Esophagus squamous epithelium (tissue), 4 donors: ENCODE data around the gene P2RY12.

ENCODE experiments used
- POLR2A ChIP-seq, 4 donors: fragments of 450-650 bp; IDR thresholded peaks; one replicate each; pipeline ENCODE4 v1.6.1; 2017; ENCODE audit warnings: antibody characterized with exemption in 4 of 4, mild to moderate bottlenecking in 4 of 4, moderate library complexity in 3 of 4
- TF ChIP-seq, protein P1 (sequence below), 6 experiments: fragments of 450-650 bp in 4 of 6; fragments of 200-600 bp in 2 of 6; sonication (generic) in 2 of 6; IDR thresholded peaks; one replicate each; pipeline ENCODE4 v1.5.1; 2016 to 2019; ENCODE audit warnings: antibody characterized with exemption in 6 of 6, mild to moderate bottlenecking in 4 of 6, moderate library complexity in 4 of 6

DNA sequence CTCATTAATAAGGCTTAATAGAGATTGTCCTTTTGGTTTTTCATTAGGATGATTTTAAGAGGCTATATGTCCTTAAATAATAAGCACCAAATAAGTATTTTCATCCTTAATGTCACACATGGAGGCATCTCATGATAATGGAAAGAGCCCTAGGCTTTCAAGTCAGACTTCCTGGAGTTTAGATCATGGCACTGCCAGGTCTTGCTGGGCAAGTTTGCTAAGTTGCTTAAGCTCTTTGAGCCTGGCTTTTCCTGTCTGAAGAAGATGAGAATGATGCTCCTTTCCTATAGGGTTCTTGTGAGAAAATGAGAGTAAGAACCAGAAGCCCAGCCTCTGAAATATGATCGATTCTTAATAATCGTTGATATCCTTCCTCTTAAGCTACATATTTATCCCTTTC lies 23.4 kb upstream of the P2RY12 start:
- TF ChIP-seq POLR2A (IDR thresholded peaks at IDR 0.05) = no peak
- TF ChIP-seq, protein P1, sequence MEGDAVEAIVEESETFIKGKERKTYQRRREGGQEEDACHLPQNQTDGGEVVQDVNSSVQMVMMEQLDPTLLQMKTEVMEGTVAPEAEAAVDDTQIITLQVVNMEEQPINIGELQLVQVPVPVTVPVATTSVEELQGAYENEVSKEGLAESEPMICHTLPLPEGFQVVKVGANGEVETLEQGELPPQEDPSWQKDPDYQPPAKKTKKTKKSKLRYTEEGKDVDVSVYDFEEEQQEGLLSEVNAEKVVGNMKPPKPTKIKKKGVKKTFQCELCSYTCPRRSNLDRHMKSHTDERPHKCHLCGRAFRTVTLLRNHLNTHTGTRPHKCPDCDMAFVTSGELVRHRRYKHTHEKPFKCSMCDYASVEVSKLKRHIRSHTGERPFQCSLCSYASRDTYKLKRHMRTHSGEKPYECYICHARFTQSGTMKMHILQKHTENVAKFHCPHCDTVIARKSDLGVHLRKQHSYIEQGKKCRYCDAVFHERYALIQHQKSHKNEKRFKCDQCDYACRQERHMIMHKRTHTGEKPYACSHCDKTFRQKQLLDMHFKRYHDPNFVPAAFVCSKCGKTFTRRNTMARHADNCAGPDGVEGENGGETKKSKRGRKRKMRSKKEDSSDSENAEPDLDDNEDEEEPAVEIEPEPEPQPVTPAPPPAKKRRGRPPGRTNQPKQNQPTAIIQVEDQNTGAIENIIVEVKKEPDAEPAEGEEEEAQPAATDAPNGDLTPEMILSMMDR (IDR thresholded peaks at IDR 0.05) = no peak
